Tibial artery (tissue), 4 donors: ENCODE measurements around the gene TBC1D9.

Experiments used
- DNase-seq, 2 donors: peaks; one replicate each; pipeline ENCODE4 v3.0.0-alpha.2; 2019
- H3K27ac ChIP-seq, 2 donors: fragments of 200-600 bp; sonication (generic) in 1 of 2; 1 replicate in 1 of 2; 2 replicates in 1 of 2; pipeline ENCODE4 v1.5.1; 2018 to 2019; ENCODE audit warnings: mild to moderate bottlenecking in 1 of 2
- H3K27me3 ChIP-seq, 2 donors: fragments of 200-600 bp; sonication (generic) in 1 of 2; one replicate each; pipeline versions ENCODE4 v1.5.1 to v1.6.0; 2016 to 2019
- H3K36me3 ChIP-seq, 3 donors: fragments of 200-600 bp; sonication (generic) in 2 of 3; one replicate each; pipeline ENCODE4 v1.5.1; 2016 to 2019; ENCODE audit warnings: mild to moderate bottlenecking in 2 of 3
- H3K4me1 ChIP-seq, 4 donors: fragments of 200-600 bp; sonication (generic) in 2 of 4; 1 replicate in 3 of 4; 2 replicates in 1 of 4; pipeline ENCODE4 v1.5.1; 2016 to 2019
- H3K4me3 ChIP-seq, 2 donors: fragments of 200-600 bp; sonication (generic) in 1 of 2; 1 replicate in 1 of 2; 2 replicates in 1 of 2; pipeline ENCODE4 v1.5.1; 2018 to 2019; ENCODE audit warnings: mild to moderate bottlenecking in 2 of 2
- H3K9me3 ChIP-seq, 3 donors: fragments of 200-600 bp; sonication (generic) in 1 of 3; one replicate each; pipeline ENCODE4 v1.5.1; 2016 to 2019
- CTCF ChIP-seq, 2 experiments: fragments of 200-600 bp in 1 of 2; fragments of 450-650 bp in 1 of 2; IDR thresholded peaks; one replicate each; pipeline ENCODE4 v1.5.1; 2017 to 2019; ENCODE audit warnings: antibody characterized with exemption in 2 of 2, mild to moderate bottlenecking in 1 of 2, moderate library complexity in 1 of 2
- intact Hi-C: fragments of 100-400 bp; cut with DNase I; formaldehyde crosslinking; loops from one replicate; pipeline ENCODE4 v1.15.0; 2023; ENCODE audit warnings: low total_unique reads

Gene TBC1D9

GRCh38 chr4:140764785-140765392, 8.7 kb upstream of the TBC1D9 start:
- H3K27me3 ChIP-seq, result no peaks in the 10 kb centered on the region
- H3K9me3 ChIP-seq, result no peaks in the 10 kb centered on the region
- no peaks in the 10 kb centered on the region for H3K4me1 ChIP-seq
- intact Hi-C loops, result no loop called here
- H3K27ac ChIP-seq, result no peak overlapping the region
- no peak for DNase-seq
- no peaks in the 10 kb centered on the region for H3K36me3 ChIP-seq
- TF ChIP-seq CTCF (IDR thresholded peaks at IDR 0.05), result no peak
- H3K4me3 ChIP-seq, result no peak overlapping the region

- H3K9me3 ChIP-seq, result no peaks in the 10 kb centered on the region
- no peak overlapping the region for H3K27ac ChIP-seq
- no peak overlapping the region for H3K4me3 ChIP-seq
- H3K27me3 ChIP-seq, result no peaks in the 10 kb centered on the region
- no peaks in the 10 kb centered on the region for H3K4me1 ChIP-seq
- DNase-seq, result no peak
- no peak for TF ChIP-seq CTCF (IDR thresholded peaks at IDR 0.05)
- H3K36me3 ChIP-seq, result no peaks in the 10 kb centered on the region
- intact Hi-C loops, result no loop called here
These were observed 6.0 kb upstream of the TBC1D9 start for GRCh38 chr4:140762202-140762601.

- Histone ChIP-seq H3K4me1 (peaks cover 0 to 11% (median 4%) of the 10 kb centered on the region in 4 donors), H3K27ac (peak overlapping the region; percentile 81 to 91), H3K4me3 (peak overlapping the region; percentile 68 to 77), H3K9me3 (no peaks in the 10 kb centered on the region), H3K36me3 (no peaks in the 10 kb centered on the region), H3K27me3 (no peaks in the 10 kb centered on the region)
- no peak for DNase-seq
- intact Hi-C loops, result no loop called here
- no peak for TF ChIP-seq CTCF (IDR thresholded peaks at IDR 0.05)
These were observed 1.0 kb upstream of the TBC1D9 start for GRCh38 chr4:140757232-140757630.

- TF ChIP-seq CTCF (IDR thresholded peaks at IDR 0.05), result no peak
- intact Hi-C loops, result no loop called here
- Histone ChIP-seq H3K36me3 (peaks cover 0 to under 1% (median 0%) of the 10 kb centered on the region in 3 donors), H3K27ac (peak overlapping the region; percentile 81 to 91), H3K4me3 (peak overlapping the region; percentile 68 to 77), H3K4me1 (peaks cover 0 to 11% (median 4%) of the 10 kb centered on the region in 4 donors), H3K9me3 (no peaks in the 10 kb centered on the region), H3K27me3 (no peaks in the 10 kb centered on the region)
- peak; percentile 25 to 72 for DNase-seq
These were observed 339 bp downstream of the TBC1D9 start for GRCh38 chr4:140755774-140756318.

GRCh38 chr4:140754918-140755773, 1.0 kb downstream of the TBC1D9 start:
- no peak for TF ChIP-seq CTCF (IDR thresholded peaks at IDR 0.05)
- peak overlapping the region; percentile 81 to 91 for H3K27ac ChIP-seq
- intact Hi-C loops, result no loop called here
- no peaks in the 10 kb centered on the region for H3K27me3 ChIP-seq
- no peaks in the 10 kb centered on the region for H3K9me3 ChIP-seq
- H3K4me3 ChIP-seq, result peak overlapping the region; percentile 68 to 77
- no peak for DNase-seq
- H3K36me3 ChIP-seq, result peaks cover 0 to 5% (median 0%) of the 10 kb centered on the region in 3 donors
- peaks cover 0 to 11% (median 4%) of the 10 kb centered on the region in 4 donors for H3K4me1 ChIP-seq
